Breast epithelium (tissue), 4 donors: ENCODE results near the gene DEK. TPM values are rescaled to one million over a fixed set of nuclear protein-coding genes. Genes with fewer than 3 reads are reported as not detected.
"Not testable (repeated sequence)": the region's sequence is repeated elsewhere in the genome, so short reads cannot be mapped to it uniquely, and the experiment has no call there.

Experiments used
- DNase-seq, 2 donors: peaks; one replicate each; pipeline ENCODE4 v3.0.0-alpha.2; 2019; ENCODE audit warnings: low spot score in 2 of 2
- H3K27ac ChIP-seq, 2 donors: fragments of 200-600 bp; sonication (generic) in 1 of 2; one replicate each; pipeline ENCODE4 v1.5.1; 2016 to 2019; ENCODE audit warnings: mild to moderate bottlenecking in 1 of 2
- H3K27me3 ChIP-seq, 2 donors: fragments of 200-600 bp; sonication (generic) in 1 of 2; one replicate each; pipeline versions ENCODE4 v1.5.1 to v1.6.0; 2017 to 2019; ENCODE audit warnings: control low read depth in 1 of 2, mild to moderate bottlenecking in 1 of 2
- H3K36me3 ChIP-seq: fragments of 200-600 bp; one replicate; pipeline ENCODE4 v1.5.1; 2019
- H3K4me1 ChIP-seq, 2 donors: fragments of 200-600 bp; sonication (generic); one replicate each; pipeline ENCODE4 v1.5.1; 2016 to 2019; ENCODE audit warnings: control low read depth in 1 of 2
- H3K4me3 ChIP-seq, 3 donors: fragments of 200-600 bp; sonication (generic); 1 replicate in 2 of 3; 2 replicates in 1 of 3; pipeline ENCODE4 v1.5.1; 2016 to 2019; ENCODE audit warnings: mild to moderate bottlenecking in 3 of 3, moderate library complexity in 2 of 3
- H3K9me3 ChIP-seq, 2 donors: fragments of 200-600 bp; sonication (generic) in 1 of 2; one replicate each; pipeline ENCODE4 v1.5.1; 2016 to 2019; ENCODE audit warnings: control low read depth in 1 of 2
- POLR2A ChIP-seq: fragments of 450-650 bp; IDR thresholded peaks from one replicate; pipeline ENCODE4 v1.6.1; 2016; ENCODE audit warnings: antibody characterized with exemption, mild to moderate bottlenecking, moderate library complexity
- POLR2AphosphoS5 ChIP-seq, 3 donors: sonication (generic); formaldehyde crosslinking; IDR thresholded peaks; one replicate each; pipeline ENCODE4 v1.6.1; 2017; ENCODE audit warnings: antibody characterized with exemption in 3 of 3
- intact Hi-C: fragments of 100-400 bp; cut with DNase I; formaldehyde crosslinking; loops from one replicate; pipeline ENCODE4 v1.15.1; 2023; ENCODE audit warnings: low total_unique reads
- total RNA-seq, 3 donors: library from RNA; depleted of rRNA; stranded (reverse); fragments of >200 nt; gene quantifications; one replicate each; pipeline ENCODE4 v1.1.0, GENCODE V29; 2016
- TF ChIP-seq, protein P1 (sequence below), 3 donors: fragments of 450-650 bp; IDR thresholded peaks; one replicate each; pipeline ENCODE4 v1.5.1; 2016 to 2017; ENCODE audit warnings: antibody characterized with exemption in 3 of 3, mild to moderate bottlenecking in 3 of 3, moderate library complexity in 3 of 3

Gene DEK
- total RNA-seq, 3 donors from 2014 or later: 107 to 162 (median 125) TPM

DNA sequence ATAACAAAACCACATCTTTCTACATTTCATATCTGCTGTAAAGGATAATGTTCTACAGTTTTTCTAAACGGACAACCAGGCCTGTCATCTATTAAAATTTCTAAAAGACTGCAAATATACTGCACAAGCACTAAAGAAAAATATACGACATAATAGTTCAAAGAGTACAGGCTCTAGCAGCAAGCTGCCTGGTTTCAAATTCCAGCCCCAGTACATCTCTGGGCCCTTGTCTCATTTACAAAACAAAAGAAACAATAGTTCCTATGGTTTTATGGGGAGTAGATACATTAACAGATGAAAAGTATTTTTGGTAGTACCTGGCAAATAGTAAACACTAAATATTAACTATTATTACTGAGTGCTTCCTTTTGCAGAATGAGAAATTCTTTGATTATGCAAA is 24.1 kb downstream of the DEK start:
- Histone ChIP-seq H3K4me3 (no peak overlapping the region), H3K27me3 (no peaks in the 10 kb centered on the region), H3K27ac (no peak overlapping the region), H3K4me1 (no peaks in the 10 kb centered on the region), H3K9me3 (no peaks in the 10 kb centered on the region), H3K36me3 (no peaks in the 10 kb centered on the region)
- DNase-seq: no peak
- TF ChIP-seq POLR2A (no peak), POLR2AphosphoS5 (IDR thresholded peaks at IDR 0.05) (no peak)
- TF ChIP-seq, protein P1, sequence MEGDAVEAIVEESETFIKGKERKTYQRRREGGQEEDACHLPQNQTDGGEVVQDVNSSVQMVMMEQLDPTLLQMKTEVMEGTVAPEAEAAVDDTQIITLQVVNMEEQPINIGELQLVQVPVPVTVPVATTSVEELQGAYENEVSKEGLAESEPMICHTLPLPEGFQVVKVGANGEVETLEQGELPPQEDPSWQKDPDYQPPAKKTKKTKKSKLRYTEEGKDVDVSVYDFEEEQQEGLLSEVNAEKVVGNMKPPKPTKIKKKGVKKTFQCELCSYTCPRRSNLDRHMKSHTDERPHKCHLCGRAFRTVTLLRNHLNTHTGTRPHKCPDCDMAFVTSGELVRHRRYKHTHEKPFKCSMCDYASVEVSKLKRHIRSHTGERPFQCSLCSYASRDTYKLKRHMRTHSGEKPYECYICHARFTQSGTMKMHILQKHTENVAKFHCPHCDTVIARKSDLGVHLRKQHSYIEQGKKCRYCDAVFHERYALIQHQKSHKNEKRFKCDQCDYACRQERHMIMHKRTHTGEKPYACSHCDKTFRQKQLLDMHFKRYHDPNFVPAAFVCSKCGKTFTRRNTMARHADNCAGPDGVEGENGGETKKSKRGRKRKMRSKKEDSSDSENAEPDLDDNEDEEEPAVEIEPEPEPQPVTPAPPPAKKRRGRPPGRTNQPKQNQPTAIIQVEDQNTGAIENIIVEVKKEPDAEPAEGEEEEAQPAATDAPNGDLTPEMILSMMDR (IDR thresholded peaks at IDR 0.05): no peak
- intact Hi-C loops: no loop called here

DNA sequence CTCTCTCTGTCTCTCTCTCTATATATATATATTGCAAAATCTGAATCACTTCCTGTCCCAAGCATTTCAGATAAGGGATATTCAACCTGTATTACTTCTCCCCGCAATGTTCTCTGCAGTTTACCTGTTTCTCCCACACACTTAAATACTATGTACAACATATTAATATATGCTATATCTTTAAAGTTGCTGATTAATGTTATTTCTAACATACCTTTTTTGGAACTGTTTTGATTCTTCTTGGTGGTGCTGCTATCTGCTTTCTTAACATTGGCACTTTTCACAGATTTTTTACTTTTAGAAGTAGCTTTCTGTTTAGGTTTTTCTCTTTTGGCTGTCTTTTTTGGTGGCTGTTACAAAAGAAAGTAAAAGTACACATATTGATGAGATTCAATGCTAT is 27.2 kb downstream of the DEK start:
- no peak for TF ChIP-seq POLR2AphosphoS5 (IDR thresholded peaks at IDR 0.05)
- TF ChIP-seq, protein P1 (IDR thresholded peaks at IDR 0.05): no peak
- no peak for TF ChIP-seq POLR2A
- DNase-seq: no peak
- Histone ChIP-seq H3K27me3 (no peaks in the 10 kb centered on the region), H3K27ac (no peak overlapping the region), H3K4me3 (no peak overlapping the region), H3K9me3 (peaks cover 0 to under 1% of the 10 kb centered on the region in 2 donors), H3K36me3 (no peaks in the 10 kb centered on the region), H3K4me1 (no peaks in the 10 kb centered on the region)
- intact Hi-C loops: no loop called here

DNA sequence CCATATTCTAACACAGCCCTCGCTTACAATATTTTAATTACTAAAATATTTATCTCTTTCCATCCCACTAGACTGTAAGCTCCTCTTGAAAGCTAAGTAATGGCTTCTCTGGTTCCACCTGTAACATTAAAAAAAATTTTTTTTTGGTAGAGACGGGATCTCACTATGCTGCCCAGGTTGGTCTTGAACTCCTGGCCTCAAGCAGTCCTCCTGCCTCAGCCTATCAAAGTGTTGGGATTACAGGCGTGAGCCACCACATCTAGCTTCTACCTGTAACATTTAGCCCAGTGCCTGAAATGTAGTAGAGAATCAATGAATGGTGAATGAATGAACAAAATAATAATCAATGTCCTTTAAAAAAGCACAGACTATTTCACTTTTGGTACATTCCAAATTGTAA is 28.8 kb downstream of the DEK start:
- H3K36me3 ChIP-seq: no peaks in the 10 kb centered on the region

DNA sequence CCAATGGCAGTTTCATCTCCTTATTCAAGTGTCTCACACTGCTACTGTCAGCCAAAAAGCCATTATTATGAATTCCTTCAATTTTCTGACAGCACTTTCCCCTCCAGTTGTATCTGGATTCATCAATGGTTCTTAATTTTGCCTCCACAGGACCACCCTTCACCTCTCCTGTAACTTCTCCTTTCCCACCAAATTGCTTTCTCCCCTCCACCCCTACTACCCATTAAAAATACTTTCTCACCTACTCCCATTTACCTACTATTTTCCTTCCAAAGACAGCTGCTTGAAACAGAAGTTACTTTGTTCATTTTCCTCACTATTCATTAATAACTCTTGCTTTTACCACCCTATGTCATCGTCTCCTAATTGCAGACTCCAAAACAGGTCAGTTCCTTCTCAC is 29.8 kb downstream of the DEK start:
- H3K4me3 ChIP-seq: no peak overlapping the region
- no peak overlapping the region for H3K27ac ChIP-seq
- peaks cover 8 to 13% of the 10 kb centered on the region in 2 donors for H3K9me3 ChIP-seq
- no peaks in the 10 kb centered on the region for H3K36me3 ChIP-seq
- intact Hi-C loops: no loop called here
- DNase-seq: no peak
- TF ChIP-seq, protein P1 (IDR thresholded peaks at IDR 0.05): no peak
- TF ChIP-seq POLR2A (no peak), POLR2AphosphoS5 (IDR thresholded peaks at IDR 0.05) (no peak)
- no peaks in the 10 kb centered on the region for H3K4me1 ChIP-seq
- no peaks in the 10 kb centered on the region for H3K27me3 ChIP-seq

More for the DNA sequence above, 28.8 kb downstream of the DEK start:
- peaks cover 2 to 9% of the 10 kb centered on the region in 2 donors for H3K9me3 ChIP-seq
- no peak overlapping the region for H3K4me3 ChIP-seq
- H3K27ac ChIP-seq: no peak overlapping the region
- intact Hi-C loops: no loop called here
- H3K4me1 ChIP-seq: no peaks in the 10 kb centered on the region
- TF ChIP-seq POLR2A (no peak), POLR2AphosphoS5 (IDR thresholded peaks at IDR 0.05) (no peak)
- no peak for DNase-seq
- no peaks in the 10 kb centered on the region for H3K27me3 ChIP-seq

DNA sequence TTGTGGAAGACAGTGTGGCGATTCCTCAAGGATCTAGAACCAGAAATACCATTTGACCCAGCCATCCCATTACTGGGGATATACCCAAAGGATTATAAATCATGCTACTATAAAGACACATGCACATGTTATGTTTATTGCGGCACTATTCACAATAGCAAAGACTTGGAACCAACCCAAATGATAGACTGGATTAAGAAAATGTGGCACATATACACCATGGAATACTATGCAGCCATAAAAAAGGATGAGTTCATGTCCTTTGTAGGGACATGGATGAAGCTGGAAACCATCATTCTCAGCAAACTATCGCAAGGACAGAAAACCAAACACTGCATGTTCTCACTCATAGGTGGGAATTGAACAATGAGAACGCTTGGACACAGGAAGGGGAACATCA is 30.6 kb downstream of the DEK start:
- not testable (repeated sequence) for H3K36me3 ChIP-seq

DNA sequence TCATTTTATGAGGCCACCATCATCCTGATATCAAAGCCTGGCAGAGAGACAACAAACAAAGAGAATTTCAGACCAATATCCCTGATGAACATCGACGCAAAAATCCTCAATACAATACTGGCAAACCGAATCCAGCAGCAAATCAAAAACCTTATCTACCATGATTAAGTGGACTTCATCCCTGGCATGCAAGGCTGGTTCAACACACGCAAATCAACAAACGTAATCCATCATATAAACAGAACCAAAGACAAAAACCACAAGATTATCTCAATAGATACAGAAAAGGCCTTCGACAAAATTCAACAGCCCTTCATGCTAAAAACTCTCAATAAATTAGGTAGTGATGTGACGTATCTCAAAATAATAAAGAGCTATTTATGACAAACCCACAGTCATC is 32.5 kb downstream of the DEK start:
- H3K36me3 ChIP-seq, intact Hi-C loops, H3K4me1 ChIP-seq, H3K27me3 ChIP-seq, H3K27ac ChIP-seq, H3K4me3 ChIP-seq, DNase-seq: not testable (repeated sequence)
- peaks cover 21 to 28% of the 10 kb centered on the region in 2 donors for H3K9me3 ChIP-seq

More for the DNA sequence above, 30.6 kb downstream of the DEK start:
- DNase-seq, H3K27me3 ChIP-seq, H3K4me3 ChIP-seq, H3K4me1 ChIP-seq, H3K27ac ChIP-seq, intact Hi-C loops: not testable (repeated sequence)
- H3K9me3 ChIP-seq: peaks cover 14 to 21% of the 10 kb centered on the region in 2 donors

DNA sequence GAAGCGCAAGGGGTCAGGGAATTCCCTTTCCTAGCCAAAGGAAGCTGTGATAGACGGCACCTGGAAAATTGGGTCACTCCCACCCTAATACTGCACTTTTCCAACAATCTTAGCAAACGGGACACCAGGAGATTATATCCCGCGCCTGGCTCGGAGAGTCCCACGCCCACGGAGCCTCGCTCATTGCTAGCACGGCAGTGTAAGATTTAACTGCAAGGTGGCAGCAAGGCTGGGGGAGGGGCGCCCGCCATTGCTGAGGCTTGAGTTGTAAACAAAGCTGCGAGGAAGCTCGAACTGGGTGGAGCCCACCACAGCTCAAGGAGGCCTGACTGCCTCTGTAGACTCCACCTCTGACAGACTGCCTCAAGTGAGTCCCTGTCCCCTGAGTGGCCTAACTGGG is 35.7 kb downstream of the DEK start:
- H3K4me3 ChIP-seq, DNase-seq, intact Hi-C loops, H3K27me3 ChIP-seq, H3K36me3 ChIP-seq, H3K27ac ChIP-seq, H3K4me1 ChIP-seq: not testable (repeated sequence)
- peaks cover 21 to 28% of the 10 kb centered on the region in 2 donors for H3K9me3 ChIP-seq

DNA sequence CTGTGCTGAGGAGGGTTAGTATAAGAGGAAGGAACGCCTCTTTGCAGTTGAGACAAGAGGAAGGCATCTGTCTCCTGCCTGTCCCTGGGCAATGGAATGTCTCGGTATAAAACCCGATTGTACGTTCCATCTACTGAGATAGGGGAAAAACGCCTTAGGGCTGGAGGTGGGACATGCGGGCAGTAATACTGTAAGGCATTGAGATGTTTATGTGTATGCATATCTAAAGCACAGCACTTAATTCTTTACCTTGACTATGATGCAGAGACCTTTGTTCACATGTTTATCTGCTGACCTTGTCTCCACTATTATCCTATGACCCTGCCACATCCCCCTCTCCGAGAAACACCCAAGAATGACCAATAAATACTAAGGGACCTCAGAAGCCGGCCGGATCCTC is 37.2 kb downstream of the DEK start:
- H3K36me3 ChIP-seq, H3K27me3 ChIP-seq, intact Hi-C loops, DNase-seq, H3K4me1 ChIP-seq, H3K4me3 ChIP-seq: not testable (repeated sequence)
- Histone ChIP-seq H3K9me3 (peaks cover 21 to 27% of the 10 kb centered on the region in 2 donors), H3K27ac (peak overlapping the region in 1 of 2 donors; percentile 40)

DNA sequence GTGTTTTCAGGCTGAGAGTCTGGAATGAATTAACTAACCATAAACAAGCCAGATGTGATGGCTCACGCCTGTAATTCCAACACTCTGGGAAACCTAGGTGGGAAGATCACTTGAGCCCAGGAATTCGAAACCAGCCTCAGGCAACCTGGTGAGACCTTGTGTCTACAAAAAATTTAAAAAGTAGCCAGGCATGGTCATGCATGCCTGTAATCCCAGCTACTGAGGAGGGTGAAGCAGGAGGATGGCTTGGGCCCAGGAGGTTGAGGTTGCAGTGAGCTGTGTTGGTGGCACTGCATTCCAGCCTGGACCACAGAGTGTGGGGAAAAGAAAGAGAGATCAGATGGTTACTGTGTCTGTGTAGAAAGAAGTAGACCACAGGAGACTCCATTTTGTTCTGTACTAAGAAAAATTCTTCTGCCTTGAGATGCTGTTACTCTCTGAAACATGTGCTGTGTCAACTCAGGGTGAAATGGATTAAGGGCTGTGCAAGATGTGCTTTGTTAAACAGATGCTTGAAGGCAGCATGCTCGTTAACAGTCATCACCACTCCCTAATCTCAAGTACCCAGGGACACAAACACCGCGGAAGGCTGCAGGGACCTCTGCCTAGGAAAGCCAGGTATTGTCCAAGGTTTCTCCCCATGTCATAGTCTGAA is 37.8 kb downstream of the DEK start:
- H3K36me3 ChIP-seq, H3K4me3 ChIP-seq, H3K4me1 ChIP-seq, H3K27me3 ChIP-seq, intact Hi-C loops: not testable (repeated sequence)
- Histone ChIP-seq H3K9me3 (peaks cover 21% of the 10 kb centered on the region in 2 donors), H3K27ac (peak overlapping the region in 1 of 2 donors; percentile 40)
- peak in 1 of 2 donors; percentile 69 for DNase-seq
